GM21529 (cell line): ENCODE measurements around the gene COIL.

Experiments used
- ATAC-seq: cut with Tn5 transposase; IDR thresholded peaks from one replicate; pipeline ENCODE4 v1.9.1; 2021; ENCODE audit not compliant: unreplicated experiment

Gene COIL

GRCh38 chr17:56910509-56911235 is 50.2 kb downstream of the COIL start:
- no peak for ATAC-seq

GRCh38 chr17:56909742-56910508 is 50.9 kb downstream of the COIL start:
- ATAC-seq = no peak

- ATAC-seq = peak; percentile 81
These were observed 52.8 kb downstream of the COIL start for GRCh38 chr17:56908001-56908542.

GRCh38 chr17:56903560-56903959 is 57.3 kb downstream of the COIL start:
- no peak for ATAC-seq

GRCh38 chr17:56902348-56902747 is 58.5 kb downstream of the COIL start:
- ATAC-seq = no peak

- no peak for ATAC-seq
These were observed 61.4 kb downstream of the COIL start for GRCh38 chr17:56899403-56899802.

- ATAC-seq = no peak
These were observed 62.0 kb downstream of the COIL start for GRCh38 chr17:56898874-56899273.

GRCh38 chr17:56897646-56898424 is 63.0 kb downstream of the COIL start:
- ATAC-seq = peak; percentile 63

GRCh38 chr17:56896968-56897359 is 63.9 kb downstream of the COIL start:
- no peak for ATAC-seq

GRCh38 chr17:56896217-56896967 is 64.5 kb downstream of the COIL start:
- ATAC-seq = no peak

GRCh38 chr17:56894859-56895455 is 65.9 kb downstream of the COIL start:
- no peak for ATAC-seq

GRCh38 chr17:56893503-56893902 is 67.3 kb downstream of the COIL start:
- ATAC-seq = no peak

GRCh38 chr17:56892333-56892732 is 68.5 kb downstream of the COIL start:
- no peak for ATAC-seq

- no peak for ATAC-seq
These were observed 69.1 kb downstream of the COIL start for GRCh38 chr17:56891751-56892150.

GRCh38 chr17:56890906-56891674 is 69.8 kb downstream of the COIL start:
- no peak for ATAC-seq

GRCh38 chr17:56890390-56890789 is 70.5 kb downstream of the COIL start:
- ATAC-seq = no peak
